HG02759 (cell line): ENCODE data around the gene SPACA5.
"Not testable (repeated sequence)": the region's sequence is repeated elsewhere in the genome, so short reads cannot be mapped to it uniquely, and the experiment has no call there.

Experiments
- ATAC-seq: cut with Tn5 transposase; IDR thresholded peaks from one replicate; pipeline ENCODE4 v1.9.1; 2021; ENCODE audit warnings: mild to moderate bottlenecking, moderate library complexity; ENCODE audit not compliant: unreplicated experiment

SPACA5 gene

DNA sequence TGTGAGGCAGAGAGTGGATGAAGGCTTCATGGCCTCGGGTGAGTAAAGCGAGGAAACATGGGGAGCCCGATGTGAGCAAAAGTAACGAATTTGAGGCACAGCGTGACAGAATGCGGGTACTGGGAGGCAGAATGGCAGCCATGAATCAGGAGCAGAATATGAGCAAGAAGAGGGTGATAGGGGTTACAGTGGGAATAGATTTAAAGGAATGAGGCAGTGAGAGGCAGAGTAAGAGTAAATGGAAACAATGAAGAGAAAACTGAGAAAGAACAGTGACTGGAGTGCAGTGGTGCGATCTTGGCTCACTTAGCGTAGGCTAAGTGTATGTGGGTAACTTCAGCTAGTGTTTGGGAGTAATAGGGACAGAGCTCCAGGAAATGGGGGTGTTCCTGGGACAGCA lies at the start of gene SPACA5:
TSS of gene SPACA5 (plus strand) at position 301 of the 400 bp plus-strand sequence. CDS start 815 bp downstream, outside the sequence.
- ATAC-seq: not testable (repeated sequence)

DNA sequence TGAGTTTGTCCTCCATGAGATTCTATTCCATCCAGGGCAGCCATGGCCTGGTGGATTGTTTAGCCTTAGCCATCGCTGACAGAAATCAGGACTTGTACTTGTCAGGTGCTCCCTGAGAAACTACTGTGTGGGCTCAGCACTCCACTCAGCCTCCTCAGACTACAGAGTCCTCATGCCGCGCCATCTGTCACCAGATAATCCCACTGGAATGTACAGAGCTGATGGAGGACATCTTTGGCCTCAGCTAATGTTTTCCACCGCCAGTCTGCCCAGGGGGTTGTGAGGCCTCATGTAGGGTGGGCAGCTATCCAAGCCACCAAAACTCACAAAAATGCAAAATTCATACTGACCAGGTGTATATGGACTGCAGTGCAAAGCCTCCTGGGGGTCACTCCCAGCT lies 48.6 kb upstream of the SPACA5 start:
- not testable (repeated sequence) for ATAC-seq

DNA sequence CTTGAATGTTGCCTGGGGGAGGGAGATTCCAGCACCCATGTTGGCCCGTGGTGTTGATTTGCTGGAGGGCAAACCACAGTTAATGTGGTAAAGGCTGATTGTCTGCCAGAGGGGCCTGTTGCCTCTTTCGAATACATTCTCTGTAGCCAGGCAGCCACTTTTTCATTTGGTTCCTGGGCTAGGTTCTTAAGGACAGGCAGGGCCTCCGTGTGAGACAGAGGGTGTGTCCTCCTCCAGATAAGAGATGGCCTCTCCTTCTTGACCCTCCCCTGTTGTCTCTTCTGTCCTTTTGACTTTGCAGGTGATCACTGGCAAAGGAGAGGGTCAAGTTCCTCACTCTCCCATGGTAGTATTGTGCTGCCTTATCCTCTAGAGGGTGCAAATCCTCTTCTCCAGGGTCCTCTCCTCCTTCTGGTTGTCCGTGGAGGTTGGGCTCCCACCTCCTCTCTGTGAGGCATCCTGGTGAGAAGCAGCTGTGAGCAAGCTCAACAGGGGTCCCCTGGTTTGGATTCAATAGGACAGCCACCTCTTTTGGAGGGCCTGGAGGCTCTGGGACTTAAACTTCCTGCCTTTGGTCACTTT lies 47.9 kb upstream of the SPACA5 start:
- no peak for ATAC-seq

DNA sequence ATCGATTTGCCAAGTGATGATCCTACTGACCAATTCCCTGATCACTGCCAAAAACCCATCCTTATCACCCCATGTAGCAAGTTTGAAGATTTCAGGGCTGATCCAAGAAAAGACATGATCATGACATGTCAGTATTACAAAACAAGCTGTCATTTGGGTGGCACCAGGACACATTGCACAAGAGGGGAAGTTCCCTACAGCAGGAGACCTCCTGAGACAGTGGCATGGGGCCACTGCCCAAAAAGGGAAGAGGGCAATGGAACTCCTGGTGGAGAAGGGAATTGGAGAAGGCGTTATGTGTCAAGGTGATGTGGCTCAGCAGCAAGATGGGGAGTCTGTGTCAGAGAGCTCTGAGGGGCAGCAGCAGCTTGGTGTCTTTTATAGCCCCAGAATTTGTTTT lies 46.4 kb upstream of the SPACA5 start:
- ATAC-seq: no peak

DNA sequence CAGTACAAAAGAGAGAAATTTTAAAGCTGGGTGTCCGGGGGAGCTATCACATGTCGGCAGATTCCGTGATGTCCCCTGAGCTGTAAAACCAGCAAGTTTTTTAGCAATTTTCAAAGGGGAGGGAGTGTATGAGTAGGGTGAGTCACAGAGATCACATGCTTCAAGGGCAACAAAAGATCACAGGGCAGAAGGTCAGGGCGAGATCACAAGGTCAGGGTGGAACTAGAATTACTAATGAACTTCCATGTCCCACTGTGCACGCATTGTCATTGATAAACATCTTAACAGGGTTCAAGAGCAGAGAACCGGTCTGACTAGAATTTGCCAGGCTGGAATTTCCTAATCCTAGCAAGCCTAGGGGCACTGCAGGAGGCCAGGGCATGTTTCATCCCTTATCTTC lies 45.0 kb upstream of the SPACA5 start:
- ATAC-seq: not testable (repeated sequence)

DNA sequence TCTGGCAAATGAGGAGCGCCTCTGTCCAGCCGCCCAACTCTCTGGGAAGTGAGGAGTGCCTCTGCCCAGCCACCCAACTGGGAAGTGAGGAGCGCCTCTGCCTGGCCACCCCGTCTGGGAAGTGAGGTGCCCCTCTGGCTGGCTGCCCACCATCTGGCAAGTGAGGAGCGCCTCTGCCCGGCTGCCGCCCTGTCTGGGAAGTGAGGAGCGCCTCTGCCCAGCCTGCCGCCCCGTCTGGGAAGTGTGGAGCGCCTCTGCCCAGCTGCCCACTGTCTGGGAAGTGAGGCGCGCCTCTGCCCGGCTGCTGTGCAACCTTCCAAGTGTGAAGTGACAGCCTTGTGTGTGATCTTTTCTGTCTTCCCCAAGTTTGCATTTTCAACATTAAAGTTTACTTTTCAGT lies 41.3 kb upstream of the SPACA5 start:
- ATAC-seq: not testable (repeated sequence)

DNA sequence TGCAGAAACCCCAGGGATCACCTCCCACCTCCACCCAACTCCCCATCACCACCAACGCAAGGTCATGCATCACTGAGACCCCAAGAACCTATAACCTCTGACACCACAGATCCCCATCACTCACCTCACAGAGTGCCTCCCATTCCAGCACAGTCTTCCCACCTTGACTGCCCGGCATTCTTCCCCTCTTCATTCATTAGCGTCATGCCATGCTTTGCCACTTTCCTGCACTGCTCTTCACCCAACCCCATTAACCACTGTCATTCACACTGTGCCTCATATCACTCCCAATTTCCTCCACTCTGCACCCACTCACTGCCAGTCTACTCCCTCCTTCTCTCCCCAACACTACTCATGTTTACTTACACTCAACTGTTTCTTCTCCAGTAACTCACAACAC lies 33.6 kb upstream of the SPACA5 start:
- no peak for ATAC-seq

DNA sequence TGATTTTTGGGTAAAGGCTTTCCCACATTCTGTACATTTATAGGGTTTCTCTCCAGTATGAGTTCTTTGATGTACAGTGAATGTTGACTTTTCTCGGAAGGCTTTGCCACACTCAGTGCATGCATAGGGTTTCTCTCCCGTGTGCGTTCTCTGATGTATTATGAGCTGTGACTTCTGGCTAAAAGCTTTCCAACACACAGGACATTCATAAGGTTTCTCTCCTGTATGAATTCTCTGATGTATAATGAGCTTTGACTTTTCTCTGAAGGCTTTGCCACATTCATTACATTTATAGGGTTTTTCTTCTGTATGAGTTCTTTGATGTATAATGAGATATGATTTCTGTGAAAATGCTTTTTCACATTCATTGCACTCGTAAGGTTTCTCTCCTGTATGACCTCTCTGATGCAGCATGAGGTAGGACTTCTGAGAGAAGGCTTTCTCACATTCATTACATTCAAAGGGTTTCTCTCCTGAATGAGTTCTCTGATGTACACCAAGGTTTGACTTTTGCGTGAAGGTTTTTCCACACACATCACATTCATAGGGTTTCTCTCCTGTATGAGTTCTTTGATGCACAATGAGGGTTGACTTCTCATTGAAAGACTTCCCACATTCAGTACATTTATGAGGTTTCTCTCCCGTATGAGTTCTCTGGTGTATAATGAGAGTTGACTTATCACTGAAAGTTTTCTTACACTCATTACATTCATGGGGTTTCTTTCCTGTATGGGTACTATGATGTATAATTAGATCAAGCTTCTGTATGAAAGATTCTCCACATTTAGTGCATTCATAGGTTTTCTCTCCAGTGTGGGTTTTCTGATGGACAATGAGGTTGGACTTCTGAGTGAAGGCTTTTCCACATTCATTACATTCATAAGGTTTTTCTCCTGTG lies 30.3 kb upstream of the SPACA5 start:
- no peak for ATAC-seq

DNA sequence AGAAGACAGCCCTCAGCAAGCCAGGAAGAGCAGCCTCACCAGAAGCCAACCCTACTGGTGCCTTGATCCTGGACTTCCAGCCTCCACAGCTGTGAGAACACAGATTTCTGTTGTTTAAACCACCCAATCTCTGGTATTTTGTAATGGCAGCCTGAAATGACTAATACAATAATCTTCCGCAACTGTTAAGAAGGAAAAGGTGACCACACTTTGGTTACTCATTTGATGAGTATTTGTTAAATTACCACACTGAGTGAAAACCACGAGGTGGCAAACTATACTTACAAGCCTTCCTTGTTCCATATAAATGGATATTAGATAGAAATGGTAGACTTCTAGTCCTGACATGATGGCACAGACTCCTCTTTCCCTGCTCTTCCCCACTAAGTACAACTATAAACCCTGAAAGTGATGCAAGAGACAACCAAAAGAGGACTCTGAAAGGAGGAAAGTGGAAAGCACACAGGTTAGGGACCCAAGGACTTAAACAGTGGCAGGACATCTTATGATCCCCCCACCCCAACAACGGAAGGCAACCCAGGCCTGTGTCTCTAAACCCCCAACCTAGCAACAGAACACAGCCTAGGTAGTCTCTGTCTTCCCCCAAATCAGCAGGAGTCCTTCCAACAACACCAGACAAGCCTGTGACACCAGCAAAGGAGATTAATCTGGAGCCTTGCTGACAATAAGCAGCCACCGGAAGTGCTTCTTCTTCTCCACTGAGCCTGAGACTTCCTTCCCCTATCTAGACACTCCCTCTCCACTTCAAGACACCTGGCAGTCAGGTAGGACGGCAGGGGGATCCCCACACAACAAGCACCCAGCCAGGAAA lies 15.3 kb upstream of the SPACA5 start:
- ATAC-seq: no peak

DNA sequence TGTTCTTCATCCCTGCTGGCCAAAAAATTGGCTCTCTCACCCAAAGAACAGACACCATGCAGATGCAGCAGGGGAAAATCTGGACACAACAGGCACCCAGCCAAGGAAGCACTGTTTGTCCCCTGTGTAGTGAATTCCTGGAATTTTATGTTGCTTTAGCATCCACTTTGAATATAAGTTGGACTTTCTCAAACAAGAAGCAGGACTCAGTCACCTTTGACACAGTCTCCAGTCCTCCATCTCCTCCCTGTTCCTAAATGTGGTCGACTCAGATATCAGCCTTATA lies 14.8 kb upstream of the SPACA5 start:
- no peak for ATAC-seq

DNA sequence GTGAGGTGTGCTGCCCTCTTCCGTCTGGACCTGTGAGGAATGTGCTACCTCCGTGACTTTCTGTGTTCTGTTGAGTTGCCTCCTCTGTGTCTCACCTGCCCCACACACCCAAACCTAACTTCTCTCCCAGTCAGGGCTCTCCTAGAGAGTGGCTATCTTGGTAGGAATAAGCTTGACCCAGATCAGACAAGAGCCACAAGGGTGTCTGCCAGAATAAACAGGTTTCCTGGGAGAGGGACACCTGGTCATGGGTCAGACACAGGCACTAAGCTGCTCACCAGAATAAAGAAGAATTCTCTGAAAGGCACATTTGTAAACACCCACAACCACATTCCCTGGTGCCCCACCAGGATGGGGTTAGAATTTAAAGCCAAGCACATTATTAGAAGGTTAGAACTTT lies 14.1 kb upstream of the SPACA5 start:
- no peak for ATAC-seq

DNA sequence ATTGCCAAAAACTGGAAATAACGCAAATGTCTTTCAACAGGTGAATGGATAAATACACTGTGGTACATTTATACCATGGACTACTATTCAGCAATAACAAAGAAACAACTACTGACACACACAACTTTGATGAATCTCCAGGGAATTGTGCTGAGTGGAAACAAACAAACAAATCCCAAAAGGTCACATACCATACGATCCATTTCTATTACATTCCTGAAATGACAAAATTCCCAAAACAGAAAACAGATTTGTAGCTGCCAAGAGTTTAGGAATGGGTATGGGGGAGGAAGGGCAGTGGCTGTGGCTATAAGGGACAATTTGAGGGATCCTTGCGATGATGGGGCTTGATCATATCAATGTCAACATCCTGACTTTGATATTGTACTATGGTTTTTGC lies 5.5 kb upstream of the SPACA5 start:
- no peak for ATAC-seq

DNA sequence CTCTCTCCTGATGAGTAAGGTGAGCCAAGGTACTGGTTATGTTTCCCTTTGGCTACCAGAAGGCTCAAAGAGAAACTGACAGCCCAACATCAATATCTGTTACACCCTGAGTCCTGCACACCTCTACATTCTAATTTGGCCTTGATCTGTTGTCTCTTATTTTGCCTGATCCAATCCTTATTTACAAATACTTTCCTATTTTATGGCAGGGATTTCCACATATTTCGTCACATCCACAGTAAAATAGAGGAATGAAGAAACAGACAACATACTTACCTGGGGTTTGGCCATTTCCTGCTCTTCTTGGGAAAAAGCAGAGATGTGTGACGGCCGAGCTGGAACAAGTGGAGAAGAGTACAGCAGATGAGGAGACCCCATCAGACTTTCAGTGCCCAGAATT lies 4.5 kb upstream of the SPACA5 start:
- no peak for ATAC-seq

DNA sequence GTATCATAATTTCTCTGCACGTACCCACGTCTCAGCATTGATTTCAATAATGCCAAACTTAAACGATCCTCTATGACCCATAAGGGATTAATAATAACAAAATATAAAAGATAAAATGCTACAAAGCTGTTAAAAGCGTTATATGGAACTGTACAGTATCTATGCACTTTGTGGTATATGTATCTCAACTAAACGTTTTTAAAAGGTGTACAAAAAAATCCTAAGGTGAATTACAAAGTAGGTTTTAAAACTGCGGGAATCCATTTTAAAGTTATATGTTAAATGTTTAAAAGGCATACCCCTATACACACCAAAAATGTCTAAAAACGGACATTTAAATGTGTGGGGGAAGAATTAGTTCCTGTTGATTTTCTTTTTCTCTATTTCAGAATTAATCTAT lies 3.9 kb upstream of the SPACA5 start:
- no peak for ATAC-seq

DNA sequence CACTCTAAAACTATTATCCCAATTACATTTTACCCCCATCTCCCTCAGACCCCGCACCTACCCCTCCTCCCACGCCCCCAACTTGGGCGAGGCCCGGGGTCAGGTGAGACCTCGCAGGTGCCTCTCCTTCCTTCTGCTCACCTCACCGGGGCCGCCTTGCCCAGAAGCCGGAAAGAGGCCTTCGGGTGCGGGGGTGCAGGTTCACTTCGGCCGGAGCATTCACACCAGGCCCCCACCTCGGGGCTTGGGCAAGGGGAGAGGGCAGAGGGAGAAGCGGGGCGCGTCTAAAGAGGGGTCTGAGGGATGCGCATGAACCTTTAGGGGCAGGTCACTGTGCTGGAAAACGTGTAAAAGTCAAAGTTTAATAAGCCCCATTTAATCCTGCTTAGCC lies 3.4 kb upstream of the SPACA5 start:
- peak; percentile 13 for ATAC-seq

DNA sequence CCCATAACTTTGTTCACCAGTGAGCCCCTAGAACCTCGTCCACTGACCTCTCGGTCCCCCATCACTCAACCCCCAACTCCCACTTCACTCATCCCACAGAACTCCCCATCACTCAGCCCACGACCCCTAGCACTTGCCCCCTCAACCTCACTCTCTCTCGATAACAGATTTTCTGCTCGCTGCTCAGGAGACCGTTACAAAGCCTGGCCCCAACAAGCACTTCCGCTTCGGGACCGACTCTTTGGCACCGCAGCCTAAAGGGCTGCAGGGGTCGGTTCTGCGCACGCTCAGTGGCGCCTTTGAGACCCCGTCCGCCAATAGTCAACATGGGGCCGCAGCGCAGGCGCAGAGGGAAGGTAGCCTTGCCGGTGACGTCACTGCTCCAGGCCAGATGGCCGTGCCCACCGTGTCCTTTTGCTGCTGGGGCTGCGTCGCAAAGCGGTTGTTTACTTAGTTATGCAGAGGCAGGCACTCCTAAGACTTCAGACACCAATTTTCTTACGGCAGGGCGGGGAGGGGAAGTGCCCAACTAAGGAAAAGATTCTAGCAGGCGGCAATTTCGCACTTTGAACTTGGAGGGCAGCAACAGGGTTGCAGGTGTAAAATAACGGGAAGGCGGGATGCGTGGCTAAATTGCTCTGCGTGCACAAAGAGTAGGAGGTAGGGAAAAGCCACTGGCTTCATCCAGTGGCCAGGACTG lies 2.9 kb upstream of the SPACA5 start, which contains the start of gene ZNF182:
TSS of gene ZNF182 (minus strand) at position 232 of the 700 bp plus-strand sequence. CDS start 1,380 bp downstream, outside the sequence.
- ATAC-seq: peak; percentile 98

DNA sequence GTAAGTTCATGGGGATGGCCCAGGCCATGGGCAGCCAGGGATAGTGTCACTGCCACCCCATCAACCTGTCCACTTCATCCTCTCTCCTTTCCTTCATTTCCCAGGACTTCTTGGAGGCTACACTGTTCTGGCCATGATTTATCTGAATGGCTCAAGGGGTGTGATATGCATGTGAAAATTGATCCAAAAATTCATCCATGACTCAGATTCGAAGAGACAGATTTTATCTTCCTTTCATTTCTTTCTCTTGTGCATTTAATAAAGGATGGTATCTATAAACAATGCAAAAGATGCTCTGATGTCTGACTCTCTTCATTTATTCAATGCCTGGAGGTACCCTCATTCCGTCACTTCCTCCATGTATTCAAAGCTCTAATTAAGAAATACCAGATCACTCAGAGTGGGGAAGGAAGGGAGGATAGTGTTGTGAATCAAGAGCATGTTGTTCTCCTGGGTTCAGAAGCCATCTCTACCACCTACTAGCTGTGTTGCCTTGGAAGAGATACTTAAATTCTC lies 2.7 kb downstream of the SPACA5 start:
- ATAC-seq: not testable (repeated sequence)

DNA sequence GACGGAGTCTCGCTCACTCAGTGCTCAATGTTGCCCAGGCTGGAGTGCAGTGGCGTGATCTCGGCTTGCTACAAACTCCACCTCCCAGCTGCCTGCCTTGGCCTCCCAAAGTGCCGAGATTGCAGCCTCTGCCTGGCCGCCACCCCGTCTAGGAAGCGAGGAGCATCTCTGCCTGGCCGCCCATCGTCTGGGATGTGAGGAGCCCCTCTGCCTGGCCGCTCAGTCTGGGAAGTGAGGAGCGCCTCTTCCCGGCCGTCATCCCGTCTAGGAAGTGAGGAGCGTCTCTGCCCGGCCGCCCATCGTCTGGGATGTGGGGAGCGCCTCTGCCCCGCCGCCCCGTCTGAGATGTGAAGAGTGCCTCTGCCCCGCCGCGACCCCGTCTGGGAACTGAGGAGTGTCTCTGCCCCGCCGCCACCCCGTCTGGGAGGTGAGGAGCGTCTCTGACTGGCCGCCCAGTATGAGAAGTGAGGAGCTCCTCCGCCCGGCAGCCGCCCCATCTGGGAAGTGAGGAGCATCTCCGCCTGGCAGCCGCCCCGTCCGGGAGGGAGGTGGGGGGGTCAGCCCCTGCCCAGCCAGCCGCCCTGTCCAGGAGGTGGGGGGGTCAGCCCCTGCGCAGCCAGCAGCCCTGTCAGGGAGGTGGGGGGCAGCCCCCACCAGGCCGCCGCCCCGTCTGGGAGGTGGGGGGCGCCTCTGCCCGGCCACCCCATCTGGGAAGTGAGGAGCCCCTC lies 10.0 kb downstream of the SPACA5 start:
- not testable (repeated sequence) for ATAC-seq

DNA sequence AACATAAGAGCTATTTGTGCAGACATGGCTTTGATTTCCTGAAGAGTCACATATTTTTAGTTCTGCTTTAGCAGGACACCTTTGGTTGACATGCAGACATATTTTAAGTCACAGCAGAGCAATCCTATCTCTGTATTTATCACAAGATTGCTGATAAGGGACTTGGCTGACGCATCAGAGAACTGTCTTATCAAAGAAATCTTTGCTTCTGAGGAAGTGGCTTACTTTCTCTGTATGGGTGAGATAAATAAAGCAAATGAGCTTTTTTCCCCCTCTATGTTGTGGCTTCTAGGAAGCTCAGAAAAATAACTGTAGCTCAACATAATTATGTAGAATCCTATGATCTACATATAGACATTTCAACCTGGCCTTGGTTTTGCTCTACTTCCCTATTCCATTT lies 13.1 kb downstream of the SPACA5 start:
- not testable (repeated sequence) for ATAC-seq

DNA sequence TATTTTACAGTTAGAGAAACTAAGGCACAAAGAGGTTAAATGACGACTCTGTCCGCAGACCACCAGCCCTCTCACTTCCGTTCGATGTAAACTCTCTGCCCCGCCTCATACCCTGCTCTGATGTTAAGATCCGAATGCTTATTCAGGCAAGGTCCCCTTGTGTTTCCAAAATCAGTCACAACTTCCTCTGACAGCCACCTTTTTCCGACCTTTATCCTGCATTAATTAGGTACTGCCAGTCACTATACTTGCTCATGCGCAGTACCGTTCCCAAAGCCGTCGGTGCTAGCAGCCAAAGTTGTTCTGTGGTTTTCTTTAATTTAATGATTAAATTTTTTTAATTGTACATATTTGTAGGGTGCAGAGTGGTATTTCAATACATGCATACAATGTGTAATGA lies 13.7 kb downstream of the SPACA5 start:
- not testable (repeated sequence) for ATAC-seq
